NCI-H1417 treated with DMSO at 0.1 percent for 48 hours (cell line): ENCODE results near the gene MTUS2.

Experiments used
- DNase-seq: peaks from one replicate; lab custom pipeline; 2025; lab: John Stamatoyannopoulos, UW

The MTUS2 gene

GRCh38 chr13:29402166-29402636, 582.1 kb downstream of the MTUS2 start:
- no peak for DNase-seq

- no peak for DNase-seq
Observed at GRCh38 chr13:29405401-29405800, 585.3 kb downstream of the MTUS2 start.

- DNase-seq, result no peak
Observed at GRCh38 chr13:29411481-29411880, 591.3 kb downstream of the MTUS2 start.

GRCh38 chr13:29418026-29418425, 597.9 kb downstream of the MTUS2 start:
- DNase-seq, result no peak

GRCh38 chr13:29421118-29421517, 601.0 kb downstream of the MTUS2 start:
- DNase-seq, result no peak

- DNase-seq, result no peak
Observed at GRCh38 chr13:29422015-29422414, 601.9 kb downstream of the MTUS2 start.

GRCh38 chr13:29423050-29423449, 602.9 kb downstream of the MTUS2 start:
- no peak for DNase-seq

GRCh38 chr13:29427937-29428309, 607.8 kb downstream of the MTUS2 start:
- no peak for DNase-seq

GRCh38 chr13:29428310-29429181, 608.4 kb downstream of the MTUS2 start:
- DNase-seq, result no peak

- no peak for DNase-seq
Observed at GRCh38 chr13:29429286-29429900, 609.3 kb downstream of the MTUS2 start.

GRCh38 chr13:29434217-29434945, 614.2 kb downstream of the MTUS2 start:
- no peak for DNase-seq

GRCh38 chr13:29435125-29435911, 615.2 kb downstream of the MTUS2 start:
- DNase-seq, result no peak

GRCh38 chr13:29436291-29436690, 616.2 kb downstream of the MTUS2 start:
- DNase-seq, result no peak

- DNase-seq, result no peak
Observed at GRCh38 chr13:29436721-29437280, 616.7 kb downstream of the MTUS2 start.

- no peak for DNase-seq
Observed at GRCh38 chr13:29438769-29439168, 618.6 kb downstream of the MTUS2 start.

GRCh38 chr13:29439601-29440388, 619.7 kb downstream of the MTUS2 start:
- DNase-seq, result no peak

- no peak for DNase-seq
Observed at GRCh38 chr13:29441306-29441705, 621.2 kb downstream of the MTUS2 start.

GRCh38 chr13:29446016-29446415, 625.9 kb downstream of the MTUS2 start:
- no peak for DNase-seq

- DNase-seq, result no peak
Observed at GRCh38 chr13:29448174-29448573, 628.0 kb downstream of the MTUS2 start.

- no peak for DNase-seq
Observed at GRCh38 chr13:29449726-29450125, 629.6 kb downstream of the MTUS2 start.

- DNase-seq, result no peak
Observed at GRCh38 chr13:29451976-29452375, 631.8 kb downstream of the MTUS2 start.
